NB4 (cell line): Measurements from ENCODE around the gene EVC2.

Experiments
- DNase-seq: peaks from one replicate; pipeline ENCODE4 v3.0.0; 2010; ENCODE audit warnings: low read depth
- H3K4me3 ChIP-seq: one replicate; pipeline ENCODE4 v1.5.1; 2011; ENCODE audit warnings: mild to moderate bottlenecking, low read depth, low read length, moderate library complexity
- MAX ChIP-seq: IDR thresholded peaks from 2 replicates; pipeline ENCODE4 v1.6.1; 2011; ENCODE audit warnings: low read depth, low read length
- MYC ChIP-seq: IDR thresholded peaks from 2 replicates; pipeline ENCODE4 v1.6.1; 2011; ENCODE audit warnings: low read depth, low read length
- POLR2A ChIP-seq: IDR thresholded peaks from 2 replicates; pipeline ENCODE4 v1.6.1; 2011; ENCODE audit warnings: mild to moderate bottlenecking; ENCODE audit not compliant: insufficient read length; ENCODE audit errors: extremely low read depth
- TF ChIP-seq, protein P1 (sequence below): IDR thresholded peaks from one replicate; pipeline ENCODE4 v1.5.1; 2012; ENCODE audit warnings: low read depth, low read length

The EVC2 gene

GRCh38 chr4:5539584-5539983 is 168.8 kb downstream of the EVC2 start:
- TF ChIP-seq, protein P1, sequence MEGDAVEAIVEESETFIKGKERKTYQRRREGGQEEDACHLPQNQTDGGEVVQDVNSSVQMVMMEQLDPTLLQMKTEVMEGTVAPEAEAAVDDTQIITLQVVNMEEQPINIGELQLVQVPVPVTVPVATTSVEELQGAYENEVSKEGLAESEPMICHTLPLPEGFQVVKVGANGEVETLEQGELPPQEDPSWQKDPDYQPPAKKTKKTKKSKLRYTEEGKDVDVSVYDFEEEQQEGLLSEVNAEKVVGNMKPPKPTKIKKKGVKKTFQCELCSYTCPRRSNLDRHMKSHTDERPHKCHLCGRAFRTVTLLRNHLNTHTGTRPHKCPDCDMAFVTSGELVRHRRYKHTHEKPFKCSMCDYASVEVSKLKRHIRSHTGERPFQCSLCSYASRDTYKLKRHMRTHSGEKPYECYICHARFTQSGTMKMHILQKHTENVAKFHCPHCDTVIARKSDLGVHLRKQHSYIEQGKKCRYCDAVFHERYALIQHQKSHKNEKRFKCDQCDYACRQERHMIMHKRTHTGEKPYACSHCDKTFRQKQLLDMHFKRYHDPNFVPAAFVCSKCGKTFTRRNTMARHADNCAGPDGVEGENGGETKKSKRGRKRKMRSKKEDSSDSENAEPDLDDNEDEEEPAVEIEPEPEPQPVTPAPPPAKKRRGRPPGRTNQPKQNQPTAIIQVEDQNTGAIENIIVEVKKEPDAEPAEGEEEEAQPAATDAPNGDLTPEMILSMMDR: no peak
- no peak for TF ChIP-seq POLR2A
- TF ChIP-seq MAX: no peak
- no peak for TF ChIP-seq MYC
- H3K4me3 ChIP-seq: no peak overlapping the region
- DNase-seq: no peak

GRCh38 chr4:5532100-5532499 is 176.3 kb downstream of the EVC2 start:
- DNase-seq: no peak
- no peak overlapping the region for H3K4me3 ChIP-seq
- TF ChIP-seq POLR2A: no peak

DNA sequence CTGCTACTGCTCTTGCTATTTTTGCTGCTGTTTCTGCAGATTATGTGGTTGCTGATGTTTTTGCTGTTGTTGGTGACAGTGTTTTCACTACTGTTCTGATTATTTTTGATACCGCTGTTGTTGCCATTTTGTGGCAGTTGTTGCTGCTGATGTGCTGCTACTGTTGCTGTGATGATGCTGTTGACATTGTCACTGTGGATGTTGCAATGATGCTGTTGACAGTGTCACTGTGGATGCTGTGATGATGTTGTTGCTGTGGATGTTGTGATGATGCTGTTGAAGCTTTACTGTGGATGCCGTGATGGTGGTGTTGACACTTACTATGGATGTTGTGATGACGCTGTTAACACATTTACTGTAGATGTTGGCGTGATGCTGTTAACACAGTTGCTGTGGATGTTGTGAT is 180.3 kb downstream of the EVC2 start:
- no peak overlapping the region for H3K4me3 ChIP-seq
- DNase-seq: no peak
- TF ChIP-seq MYC: no peak
- TF ChIP-seq POLR2A: no peak
- TF ChIP-seq, protein P1: no peak
- no peak for TF ChIP-seq MAX

GRCh38 chr4:5527211-5527610 is 181.1 kb downstream of the EVC2 start:
- DNase-seq: no peak
- no peak overlapping the region for H3K4me3 ChIP-seq
- TF ChIP-seq POLR2A (no peak), MAX (no peak), MYC (no peak)
- TF ChIP-seq, protein P1: no peak

GRCh38 chr4:5526080-5526846 is 182.1 kb downstream of the EVC2 start:
- DNase-seq: no peak
- TF ChIP-seq MYC (no peak), POLR2A (no peak), MAX (no peak)
- TF ChIP-seq, protein P1: no peak
- no peak overlapping the region for H3K4me3 ChIP-seq

DNA sequence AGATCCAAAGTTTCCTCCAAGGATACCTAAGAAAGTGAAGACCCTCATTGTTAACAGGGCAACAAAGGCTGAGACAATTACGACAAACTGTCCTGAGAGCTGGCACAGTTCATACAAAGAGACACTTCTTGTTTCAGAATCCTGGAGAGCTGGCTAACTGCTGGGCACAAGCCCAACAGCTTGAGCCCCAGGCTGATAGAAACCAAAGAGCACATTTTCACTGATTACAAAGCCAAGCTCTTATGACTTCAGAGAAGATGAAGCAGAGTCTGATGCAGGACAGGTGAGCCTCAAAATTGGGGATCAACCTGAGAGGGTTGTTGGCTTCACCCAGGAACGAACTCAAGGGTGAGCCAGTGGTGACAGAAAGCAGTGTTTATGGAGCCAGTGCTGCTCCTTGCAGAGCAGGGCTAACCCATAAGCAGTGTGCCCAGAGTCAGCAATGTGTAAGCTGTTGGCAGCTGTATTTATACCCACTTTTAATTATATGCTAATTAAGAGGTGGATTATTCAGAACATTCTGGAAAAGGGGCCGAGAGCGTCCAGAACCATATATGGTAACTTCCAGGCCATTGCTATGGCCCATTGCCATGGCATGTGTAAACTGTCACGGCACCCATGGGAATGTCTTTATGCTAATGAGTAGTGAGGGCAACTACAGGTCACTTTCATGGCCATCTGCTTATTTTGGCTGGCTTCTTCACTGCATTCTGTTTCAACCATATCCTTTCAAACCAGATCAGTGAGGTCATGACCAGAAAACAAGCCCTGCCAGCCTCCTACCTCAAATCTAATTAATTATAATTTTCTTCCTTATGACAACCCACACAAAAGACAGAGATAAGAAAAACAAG is 183.7 kb downstream of the EVC2 start:
- TF ChIP-seq, protein P1: no peak
- no peak for TF ChIP-seq MAX
- no peak for TF ChIP-seq MYC
- TF ChIP-seq POLR2A: no peak
- no peak for DNase-seq
- H3K4me3 ChIP-seq: no peak overlapping the region
